GM19328 (cell line): Measurements from ENCODE around the gene DEK.
"Not testable (repeated sequence)": the region's sequence is repeated elsewhere in the genome, so short reads cannot be mapped to it uniquely, and the experiment has no call there.

Experiments
- ATAC-seq: cut with Tn5 transposase; IDR thresholded peaks from one replicate; pipeline ENCODE4 v1.9.1; 2021; ENCODE audit warnings: mild to moderate bottlenecking, moderate library complexity; ENCODE audit not compliant: unreplicated experiment

DEK gene

GRCh38 chr6:18241208-18242038 is 22.9 kb downstream of the DEK start:
- no peak for ATAC-seq

GRCh38 chr6:18240230-18240629 is 24.1 kb downstream of the DEK start:
- ATAC-seq, result no peak

GRCh38 chr6:18237167-18237566 is 27.2 kb downstream of the DEK start:
- no peak for ATAC-seq

- no peak for ATAC-seq
These were observed 28.8 kb downstream of the DEK start for GRCh38 chr6:18235524-18235923.

- no peak for ATAC-seq
These were observed 29.8 kb downstream of the DEK start for GRCh38 chr6:18234564-18234963.

- not testable (repeated sequence) for ATAC-seq
These were observed 30.6 kb downstream of the DEK start for GRCh38 chr6:18233770-18234169.

GRCh38 chr6:18231856-18232255 is 32.5 kb downstream of the DEK start:
- ATAC-seq, result not testable (repeated sequence)

GRCh38 chr6:18228590-18228989 is 35.7 kb downstream of the DEK start:
- not testable (repeated sequence) for ATAC-seq

- ATAC-seq, result not testable (repeated sequence)
These were observed 37.2 kb downstream of the DEK start for GRCh38 chr6:18227166-18227565.

- not testable (repeated sequence) for ATAC-seq
These were observed 37.8 kb downstream of the DEK start for GRCh38 chr6:18226451-18227105.

GRCh38 chr6:18221288-18221615 is 43.1 kb downstream of the DEK start:
- no peak for ATAC-seq

- ATAC-seq, result no peak
These were observed 44.7 kb downstream of the DEK start for GRCh38 chr6:18219591-18219990.

GRCh38 chr6:18218233-18218632 is 46.1 kb downstream of the DEK start:
- ATAC-seq, result no peak

GRCh38 chr6:18216411-18216810 is 47.9 kb downstream of the DEK start:
- no peak for ATAC-seq

- no peak for ATAC-seq
These were observed 48.9 kb downstream of the DEK start for GRCh38 chr6:18215436-18215835.

GRCh38 chr6:18214003-18214402 is 50.3 kb downstream of the DEK start:
- no peak for ATAC-seq

- ATAC-seq, result no peak
These were observed 50.9 kb downstream of the DEK start for GRCh38 chr6:18213439-18213838.

GRCh38 chr6:18212231-18212630 is 52.1 kb downstream of the DEK start:
- ATAC-seq, result no peak

- peak; percentile 94 for ATAC-seq
These were observed 53.0 kb downstream of the DEK start for GRCh38 chr6:18211338-18211737.

GRCh38 chr6:18210707-18211106 is 53.6 kb downstream of the DEK start:
- no peak for ATAC-seq

GRCh38 chr6:18209539-18210197 is 54.7 kb downstream of the DEK start:
- no peak for ATAC-seq

GRCh38 chr6:18208778-18209177 is 55.6 kb downstream of the DEK start:
- ATAC-seq, result not testable (repeated sequence)
